CD4-positive, alpha-beta T cell treated with Interleukin-17A for 1 hour (primary cell): ENCODE results near the gene TAS2R42.
A peak's percentile ranks its signal among the peaks of the same experiment; 100 is the strongest.

Experiments
- DNase-seq: peaks from one replicate; pipeline ENCODE4 v3.0.0-alpha.2; 2020

TAS2R42 gene

GRCh38 chr12:11186837-11187236, at the start of gene TAS2R42:
TAS2R42 (minus strand) TSS chr12:11186937; CDS start chr12:11186937, 0 bp downstream.
- no peak for DNase-seq

GRCh38 chr12:11233532-11233931, 46.8 kb upstream of the TAS2R42 start:
- DNase-seq, result no peak

- DNase-seq, result peak; percentile 37
These were observed 41.7 kb upstream of the TAS2R42 start for GRCh38 chr12:11228296-11228879.

GRCh38 chr12:11227373-11227772, 40.6 kb upstream of the TAS2R42 start:
- no peak for DNase-seq

- DNase-seq, result no peak
These were observed 22.4 kb upstream of the TAS2R42 start for GRCh38 chr12:11209113-11209512.

GRCh38 chr12:11204173-11204572, 17.4 kb upstream of the TAS2R42 start:
- DNase-seq, result no peak

- no peak for DNase-seq
These were observed 16.1 kb upstream of the TAS2R42 start for GRCh38 chr12:11202811-11203210.

- DNase-seq, result no peak
These were observed 3.7 kb downstream of the TAS2R42 start for GRCh38 chr12:11183011-11183410.

GRCh38 chr12:11182529-11182928, 4.2 kb downstream of the TAS2R42 start:
- DNase-seq, result no peak

GRCh38 chr12:11178250-11178649, 8.5 kb downstream of the TAS2R42 start:
- DNase-seq, result no peak

GRCh38 chr12:11174022-11174421, 12.7 kb downstream of the TAS2R42 start:
- no peak for DNase-seq

GRCh38 chr12:11171969-11172675, 14.6 kb downstream of the TAS2R42 start:
- DNase-seq, result peak; percentile 3

GRCh38 chr12:11171145-11171968, 15.4 kb downstream of the TAS2R42 start, which contains the start of gene SMIM10L1:
SMIM10L1 (plus strand) TSS chr12:11171194; CDS start chr12:11171357, 163 bp downstream.
- peak; percentile 89 for DNase-seq

GRCh38 chr12:11170810-11171144, 16.0 kb downstream of the TAS2R42 start:
- no peak for DNase-seq

- DNase-seq, result no peak
These were observed 20.4 kb downstream of the TAS2R42 start for GRCh38 chr12:11166300-11166699.

- DNase-seq, result no peak
These were observed 22.4 kb downstream of the TAS2R42 start for GRCh38 chr12:11164384-11164783.

GRCh38 chr12:11162502-11162901, 24.2 kb downstream of the TAS2R42 start:
- DNase-seq, result peak; percentile 4

GRCh38 chr12:11158885-11159444, 27.8 kb downstream of the TAS2R42 start:
- DNase-seq, result no peak

GRCh38 chr12:11154400-11154925, 32.3 kb downstream of the TAS2R42 start:
- no peak for DNase-seq

GRCh38 chr12:11152725-11153124, 34.0 kb downstream of the TAS2R42 start:
- DNase-seq, result no peak

GRCh38 chr12:11150832-11151231, 35.9 kb downstream of the TAS2R42 start:
- DNase-seq, result no peak

GRCh38 chr12:11147420-11147819, 39.3 kb downstream of the TAS2R42 start:
- DNase-seq, result no peak

GRCh38 chr12:11144297-11144696, 42.4 kb downstream of the TAS2R42 start:
- no peak for DNase-seq
